GM12872 (cell line): ENCODE results near the gene RARB.

Experiments used
- TF ChIP-seq, protein P1 (sequence below): IDR thresholded peaks from 3 replicates; pipeline ENCODE4 v1.5.1; 2011; ENCODE audit warnings: low read depth, mild to moderate bottlenecking, low read length, moderate library complexity; ENCODE audit not compliant: insufficient read depth

Gene RARB

GRCh38 chr3:25390605-25391004, 37.5 kb upstream of the RARB start:
- TF ChIP-seq, protein P1, sequence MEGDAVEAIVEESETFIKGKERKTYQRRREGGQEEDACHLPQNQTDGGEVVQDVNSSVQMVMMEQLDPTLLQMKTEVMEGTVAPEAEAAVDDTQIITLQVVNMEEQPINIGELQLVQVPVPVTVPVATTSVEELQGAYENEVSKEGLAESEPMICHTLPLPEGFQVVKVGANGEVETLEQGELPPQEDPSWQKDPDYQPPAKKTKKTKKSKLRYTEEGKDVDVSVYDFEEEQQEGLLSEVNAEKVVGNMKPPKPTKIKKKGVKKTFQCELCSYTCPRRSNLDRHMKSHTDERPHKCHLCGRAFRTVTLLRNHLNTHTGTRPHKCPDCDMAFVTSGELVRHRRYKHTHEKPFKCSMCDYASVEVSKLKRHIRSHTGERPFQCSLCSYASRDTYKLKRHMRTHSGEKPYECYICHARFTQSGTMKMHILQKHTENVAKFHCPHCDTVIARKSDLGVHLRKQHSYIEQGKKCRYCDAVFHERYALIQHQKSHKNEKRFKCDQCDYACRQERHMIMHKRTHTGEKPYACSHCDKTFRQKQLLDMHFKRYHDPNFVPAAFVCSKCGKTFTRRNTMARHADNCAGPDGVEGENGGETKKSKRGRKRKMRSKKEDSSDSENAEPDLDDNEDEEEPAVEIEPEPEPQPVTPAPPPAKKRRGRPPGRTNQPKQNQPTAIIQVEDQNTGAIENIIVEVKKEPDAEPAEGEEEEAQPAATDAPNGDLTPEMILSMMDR = no peak

- TF ChIP-seq, protein P1 = no peak
Observed at GRCh38 chr3:25396251-25396650, 31.8 kb upstream of the RARB start.

DNA sequence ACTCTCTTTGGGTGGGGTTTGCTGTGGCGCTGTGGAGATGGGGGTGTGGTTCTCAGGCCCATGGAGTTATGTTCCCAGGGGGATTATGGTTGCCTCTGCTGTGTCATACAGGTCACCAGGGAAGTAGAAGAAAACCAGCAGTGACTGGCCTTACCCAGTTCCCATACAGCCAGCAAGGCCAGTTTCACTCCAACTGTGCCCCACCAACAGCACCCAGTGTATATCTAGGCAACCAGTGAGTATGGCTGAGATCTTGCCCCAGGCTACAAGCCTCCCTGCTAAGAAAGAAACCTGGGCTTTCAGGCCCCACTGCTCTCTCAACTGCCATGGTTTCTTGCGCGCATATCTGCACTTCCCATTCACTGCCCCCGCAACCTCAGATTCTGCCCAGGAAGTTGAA, 31.4 kb upstream of the RARB start:
- TF ChIP-seq, protein P1 = no peak

DNA sequence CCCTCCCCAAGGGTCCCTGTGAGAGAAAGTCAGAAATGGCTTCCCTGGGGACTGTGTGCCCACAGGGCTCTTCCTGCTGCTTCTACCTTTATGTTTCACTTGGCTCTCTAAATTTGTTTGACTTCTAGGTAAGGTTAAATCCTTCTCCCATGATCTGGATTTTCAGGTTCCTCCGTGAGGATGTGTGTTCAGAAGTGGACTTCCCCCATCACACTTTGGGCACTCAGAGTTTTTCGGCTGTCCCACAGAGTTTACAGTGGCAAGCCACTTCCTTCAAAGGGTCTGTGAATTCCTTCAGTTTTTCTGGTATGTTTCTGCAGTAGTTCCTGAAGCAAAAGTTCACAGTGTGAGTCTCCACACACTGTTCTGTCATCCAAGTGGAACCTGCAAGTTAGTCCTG, 30.9 kb upstream of the RARB start:
- TF ChIP-seq, protein P1 = no peak

DNA sequence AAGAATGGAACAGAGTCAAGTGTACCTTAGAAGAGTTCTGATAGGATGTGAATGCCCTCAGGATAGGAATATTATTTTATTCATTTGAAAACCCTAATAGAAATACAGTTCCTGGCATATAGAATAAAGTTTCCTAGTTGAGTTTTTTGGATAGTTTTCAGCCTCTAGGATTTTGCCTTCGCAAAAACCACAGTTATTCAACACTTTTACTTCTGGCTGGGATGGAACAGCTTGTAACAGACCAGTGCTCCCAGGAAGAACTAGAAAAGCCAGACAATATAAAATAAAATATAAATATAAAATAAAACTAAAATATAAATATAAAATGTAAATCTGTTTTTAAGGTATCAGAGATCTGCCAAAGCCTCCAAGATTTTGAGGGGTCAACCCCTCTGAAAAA, 27.5 kb upstream of the RARB start:
- TF ChIP-seq, protein P1 = no peak

GRCh38 chr3:25403968-25404367, 24.1 kb upstream of the RARB start:
- TF ChIP-seq, protein P1 = no peak

DNA sequence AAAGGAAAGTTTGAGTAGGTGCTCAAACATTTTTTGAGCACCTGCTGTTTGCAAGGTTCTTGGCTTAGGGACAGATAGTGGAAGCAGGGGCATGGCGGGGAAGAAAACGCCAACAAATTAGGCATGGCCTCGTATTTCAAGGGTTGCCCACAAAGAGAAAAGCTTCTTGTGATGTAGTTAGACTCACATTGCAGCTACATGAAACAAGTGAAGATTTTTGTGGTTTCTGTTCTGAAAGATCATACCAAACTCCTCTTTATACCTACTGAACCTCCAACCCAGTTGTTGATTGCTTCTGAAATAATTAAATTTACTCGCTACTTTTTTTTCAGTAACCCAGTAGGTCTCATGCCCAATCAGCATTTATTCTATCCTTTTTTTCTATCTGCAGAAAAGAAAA, 23.5 kb upstream of the RARB start:
- TF ChIP-seq, protein P1 = no peak

GRCh38 chr3:25405335-25405734, 22.7 kb upstream of the RARB start:
- TF ChIP-seq, protein P1 = no peak
